Endodermal cell (in vitro differentiated cells): ENCODE results near the gene BMP2K. TPM values are rescaled to one million over a fixed set of nuclear protein-coding genes. Genes with fewer than 3 reads are reported as not detected.

Source experiments
- DNase-seq: peaks from one replicate; pipeline ENCODE4 v3.0.0-alpha.2; 2017
- H3K27ac ChIP-seq: 2 replicates; pipeline ENCODE4 v1.5.1; 2013; ENCODE audit warnings: mild to moderate bottlenecking, low read depth, low read length, moderate library complexity
- H3K27me3 ChIP-seq: 2 replicates; pipeline ENCODE4 v1.6.1; 2013; ENCODE audit warnings: mild to moderate bottlenecking, low read length, moderate library complexity; ENCODE audit not compliant: insufficient read depth, control insufficient read depth, poor library complexity, severe bottlenecking
- H3K36me3 ChIP-seq: 2 replicates; pipeline ENCODE4 v1.7.0; 2013; ENCODE audit warnings: mild to moderate bottlenecking, low read length, moderate library complexity; ENCODE audit not compliant: control insufficient read depth, insufficient read depth
- H3K4me1 ChIP-seq: one replicate; pipeline ENCODE4 v1.7.0; 2013; ENCODE audit warnings: low read length; ENCODE audit not compliant: control insufficient read depth, insufficient read depth
- H3K4me3 ChIP-seq: 2 replicates; pipeline ENCODE4 v1.5.1; 2013; ENCODE audit warnings: mild to moderate bottlenecking, low read length, moderate library complexity
- H3K9ac ChIP-seq: 2 replicates; pipeline ENCODE4 v1.6.1; 2013; ENCODE audit warnings: mild to moderate bottlenecking, low read length, moderate library complexity; ENCODE audit not compliant: poor library complexity, severe bottlenecking; ENCODE audit errors: extremely low read depth
- H3K9me3 ChIP-seq: 2 replicates; pipeline ENCODE4 v1.6.1; 2013; ENCODE audit warnings: mild to moderate bottlenecking, low read length, moderate library complexity; ENCODE audit not compliant: control insufficient read depth
- H3K27ac Mint-ChIP-seq: 2 replicates; pipeline ENCODE4 v1.8.0; 2020; ENCODE audit warnings: mixed read lengths
- H3K27me3 Mint-ChIP-seq: 2 replicates; pipeline ENCODE4 v1.8.0; 2021; ENCODE audit warnings: mild to moderate bottlenecking, mixed read lengths; ENCODE audit not compliant: insufficient read depth
- H3K36me3 Mint-ChIP-seq: 2 replicates; pipeline ENCODE4 v1.8.0; 2020; ENCODE audit warnings: low read depth, mixed read lengths
- H3K4me1 Mint-ChIP-seq: 2 replicates; pipeline ENCODE4 v1.8.0; 2020; ENCODE audit warnings: mixed read lengths
- H3K4me3 Mint-ChIP-seq: 2 replicates; pipeline ENCODE4 v1.8.0; 2020; ENCODE audit warnings: mild to moderate bottlenecking, moderate library complexity, mixed read lengths
- H3K9me3 Mint-ChIP-seq: 2 replicates; pipeline ENCODE4 v1.8.0; 2020; ENCODE audit warnings: mild to moderate bottlenecking, mixed read lengths
- CTCF ChIP-seq: fragments of 200-600 bp; sonication (generic); conservative IDR thresholded peaks from 2 replicates; pipeline ENCODE4 v1.5.0; 2021; ENCODE audit warnings: antibody characterized with exemption, mild to moderate bottlenecking
- WGBS, 2 experiments: methylation state at CpG; one replicate each; pipeline versions ENCODE4 v1.1.5 to v1.1.7; 2013; ENCODE audit warnings: missing lambda C conversion rate in 2 of 2, mixed read lengths in 1 of 2; ENCODE audit not compliant: insufficient coverage in 1 of 2, insufficient read length in 1 of 2; 5-methylcytosine and 5-hydroxymethylcytosine counted together
- total RNA-seq, 2 donors: library from RNA; stranded (reverse); fragmentation: NEBNext Ultra II Directional in 1 of 2; extraction: Animal tissue kit (Norgen Biotek cat#: 25700) in 1 of 2; gene quantifications; 2 replicates in 1 of 2; 3 replicates in 1 of 2; pipeline ENCODE4 v1.2.1, GENCODE V29; 2021

BMP2K gene
- total RNA-seq, 2 donors from 2014 or later: 39.4 to 49.1 TPM

GRCh38 chr4:78764498-78764961, 11.6 kb upstream of the BMP2K start:
- Mint-ChIP-seq H3K4me1 (peaks cover 7% of the 10 kb centered on the region), H3K4me3 (no peak overlapping the region), H3K36me3 (no peaks in the 10 kb centered on the region), H3K27me3 (no peaks in the 10 kb centered on the region), H3K27ac (no peak overlapping the region), H3K9me3 (no peaks in the 10 kb centered on the region)
- Histone ChIP-seq H3K27ac (no peak overlapping the region), H3K9ac (no peak overlapping the region), H3K9me3 (no peaks in the 10 kb centered on the region), H3K27me3 (no peaks in the 10 kb centered on the region), H3K4me1 (no peaks in the 10 kb centered on the region), H3K4me3 (no peak overlapping the region), H3K36me3 (no peaks in the 10 kb centered on the region)
- no peak for TF ChIP-seq CTCF
- no peak for DNase-seq

GRCh38 chr4:78765432-78766006, 10.6 kb upstream of the BMP2K start:
- Mint-ChIP-seq H3K36me3 (no peaks in the 10 kb centered on the region), H3K27me3 (no peaks in the 10 kb centered on the region), H3K9me3 (no peaks in the 10 kb centered on the region), H3K27ac (no peak overlapping the region), H3K4me1 (peaks cover 7% of the 10 kb centered on the region), H3K4me3 (no peak overlapping the region)
- no peak for TF ChIP-seq CTCF
- Histone ChIP-seq H3K9me3 (no peaks in the 10 kb centered on the region), H3K4me1 (no peaks in the 10 kb centered on the region), H3K9ac (no peak overlapping the region), H3K27ac (no peak overlapping the region), H3K36me3 (no peaks in the 10 kb centered on the region), H3K4me3 (no peak overlapping the region), H3K27me3 (no peaks in the 10 kb centered on the region)
- no peak for DNase-seq
- WGBS, 2 experiments: 65 to 71% methylated on average over 1 of the region's 1 CpG

- no peaks in the 10 kb centered on the region for H3K4me1 ChIP-seq
- TF ChIP-seq CTCF: no peak
- H3K4me3 ChIP-seq: no peak overlapping the region
- 94 to 100% methylated on average over 2 to 3 of the region's 3 CpGs for WGBS, 2 experiments
- peaks cover 7% of the 10 kb centered on the region for H3K4me1 Mint-ChIP-seq
- H3K27me3 ChIP-seq: no peaks in the 10 kb centered on the region
- H3K9me3 Mint-ChIP-seq: no peaks in the 10 kb centered on the region
- no peaks in the 10 kb centered on the region for H3K27me3 Mint-ChIP-seq
- DNase-seq: no peak
- no peak overlapping the region for H3K9ac ChIP-seq
- no peak overlapping the region for H3K27ac ChIP-seq
- H3K36me3 Mint-ChIP-seq: no peaks in the 10 kb centered on the region
- H3K36me3 ChIP-seq: no peaks in the 10 kb centered on the region
- no peak overlapping the region for H3K27ac Mint-ChIP-seq
- no peaks in the 10 kb centered on the region for H3K9me3 ChIP-seq
- no peak overlapping the region for H3K4me3 Mint-ChIP-seq
Measured at GRCh38 chr4:78766026-78766425, 10.1 kb upstream of the BMP2K start.
